Karpas-422 (cell line): Measurements from ENCODE around the gene SHISAL1. TPM values are rescaled to one million over a fixed set of nuclear protein-coding genes. Genes with fewer than 3 reads are reported as not detected.
"Not testable (repeated sequence)": the region's sequence is repeated elsewhere in the genome, so short reads cannot be mapped to it uniquely, and the experiment has no call there.

Experiments used
- DNase-seq: peaks from one replicate; pipeline ENCODE4 v3.0.0-alpha.2; 2015
- H2AFZ ChIP-seq: fragments of 200-600 bp; sonication (generic); 2 replicates; pipeline ENCODE4 v1.6.1; 2014; ENCODE audit warnings: antibody characterized with exemption, low read length, mixed read lengths
- H3K27ac ChIP-seq: fragments of 200-600 bp; sonication (generic); 2 replicates; pipeline ENCODE4 v1.5.1; 2014; ENCODE audit warnings: mild to moderate bottlenecking, low read length, moderate library complexity
- H3K27me3 ChIP-seq: fragments of 200-600 bp; sonication (generic); 2 replicates; pipeline ENCODE4 v1.6.1; 2014; ENCODE audit warnings: low read length, mixed read lengths
- H3K36me3 ChIP-seq: fragments of 200-600 bp; sonication (generic); 2 replicates; pipeline ENCODE4 v1.6.1; 2014; ENCODE audit warnings: low read length, mixed read lengths; ENCODE audit not compliant: insufficient read depth
- H3K4me1 ChIP-seq: fragments of 200-600 bp; sonication (generic); 2 replicates; pipeline ENCODE4 v1.6.1; 2014; ENCODE audit warnings: mild to moderate bottlenecking, low read length, mixed read lengths
- H3K4me2 ChIP-seq: fragments of 200-600 bp; sonication (generic); 2 replicates; pipeline ENCODE4 v1.6.1; 2014; ENCODE audit warnings: low read length, low read depth, mild to moderate bottlenecking; ENCODE audit not compliant: poor library complexity, severe bottlenecking
- H3K4me3 ChIP-seq: fragments of 200-600 bp; sonication (generic); 2 replicates; pipeline ENCODE4 v1.5.1; 2014; ENCODE audit warnings: mild to moderate bottlenecking, antibody characterized with exemption, low read length, mixed read lengths
- H3K79me2 ChIP-seq: fragments of 200-600 bp; sonication (generic); 2 replicates; pipeline ENCODE4 v1.6.1; 2014; ENCODE audit warnings: mild to moderate bottlenecking, low read length, mixed read lengths
- H3K9ac ChIP-seq: fragments of 200-600 bp; sonication (generic); 2 replicates; pipeline ENCODE4 v1.6.0; 2014; ENCODE audit warnings: low read length
- H3K9me2 ChIP-seq: fragments of 200-600 bp; sonication (generic), shearing (Covaris generic); replicated peaks from 2 replicates; pipeline ENCODE4 v1.6.0; 2014; ENCODE audit warnings: mild to moderate bottlenecking, low read length, moderate library complexity; ENCODE audit not compliant: insufficient read depth
- H3K9me3 ChIP-seq: fragments of 300-700, 200-600 bp; sonication (generic); 2 replicates; pipeline ENCODE4 v1.6.1; 2014; ENCODE audit warnings: low read length, mixed read lengths
- H4K20me1 ChIP-seq: fragments of 200-600 bp; sonication (generic); 2 replicates; pipeline ENCODE4 v1.6.1; 2014; ENCODE audit warnings: mild to moderate bottlenecking, antibody characterized with exemption, low read length, low read depth; ENCODE audit not compliant: insufficient read depth
- total RNA-seq: library from RNA; depleted of rRNA; stranded (reverse); fragments of >200 nt; shearing (Covaris generic); gene quantifications from 2 replicates; pipeline ENCODE4 v1.2.3, GENCODE V29; 2014; ENCODE audit warnings: low replicate concordance

The SHISAL1 gene
- total RNA-seq, 1 experiment from 2014 or later = not detected

- H3K4me1 ChIP-seq, H3K9ac ChIP-seq: not testable (repeated sequence)
Measured at GRCh38 chr22:44234372-44234771, 78.4 kb downstream of the SHISAL1 start.

GRCh38 chr22:44231233-44231632, 81.5 kb downstream of the SHISAL1 start:
- Histone ChIP-seq H3K9me3 (no peaks in the 10 kb centered on the region), H3K4me1 (no peaks in the 10 kb centered on the region), H2AFZ (peak overlapping the region; percentile 15; the same call in 1 of the 2 replicates), H3K27ac (no peak overlapping the region), H3K27me3 (no peaks in the 10 kb centered on the region), H3K36me3 (no peaks in the 10 kb centered on the region), H4K20me1 (no peaks in the 10 kb centered on the region), H3K4me3 (no peak overlapping the region), H3K9me2 (no peaks in the 10 kb centered on the region), H3K4me2 (no peak overlapping the region), H3K79me2 (no peaks in the 10 kb centered on the region), H3K9ac (no peak overlapping the region)
- peak; percentile 52 for DNase-seq

More at GRCh38 chr22:44234372-44234771, 78.4 kb downstream of the SHISAL1 start:
- not testable (repeated sequence) for DNase-seq, H4K20me1 ChIP-seq, H2AFZ ChIP-seq, H3K27ac ChIP-seq, H3K9me2 ChIP-seq, H3K36me3 ChIP-seq, H3K9me3 ChIP-seq, H3K27me3 ChIP-seq, H3K4me2 ChIP-seq, H3K4me3 ChIP-seq, H3K79me2 ChIP-seq

- no peak overlapping the region for H2AFZ ChIP-seq
- H3K9ac ChIP-seq = no peak overlapping the region
- H4K20me1 ChIP-seq = no peaks in the 10 kb centered on the region
Measured at GRCh38 chr22:44229809-44230208, 82.9 kb downstream of the SHISAL1 start.

DNA sequence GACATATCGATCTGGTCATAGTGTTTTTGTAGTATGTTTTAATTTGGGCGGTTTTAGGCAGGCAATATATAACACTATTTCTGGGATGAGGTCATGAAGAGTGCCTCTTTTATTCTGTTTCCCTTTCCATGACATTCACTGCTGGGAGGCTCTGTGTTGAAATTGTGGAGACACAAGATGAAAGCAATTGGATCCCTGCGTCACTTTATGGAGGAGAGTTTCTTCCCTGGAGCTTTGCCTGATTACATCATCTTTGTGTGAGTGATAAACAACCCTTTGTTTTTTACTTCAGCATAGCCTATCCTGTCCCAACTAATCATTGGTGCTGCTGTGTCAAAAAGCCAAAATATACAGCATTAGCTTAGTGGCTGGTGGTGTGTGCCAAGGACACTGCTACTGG, 83.4 kb downstream of the SHISAL1 start:
- Histone ChIP-seq H3K4me3 (no peak overlapping the region), H3K4me1 (no peaks in the 10 kb centered on the region), H3K9me2 (no peaks in the 10 kb centered on the region), H3K9me3 (no peaks in the 10 kb centered on the region), H4K20me1 (no peaks in the 10 kb centered on the region), H3K27me3 (no peaks in the 10 kb centered on the region), H3K9ac (no peak overlapping the region), H3K4me2 (no peak overlapping the region), H2AFZ (no peak overlapping the region), H3K36me3 (no peaks in the 10 kb centered on the region), H3K27ac (no peak overlapping the region), H3K79me2 (no peaks in the 10 kb centered on the region)
- no peak for DNase-seq

More at GRCh38 chr22:44229809-44230208, 82.9 kb downstream of the SHISAL1 start:
- no peaks in the 10 kb centered on the region for H3K9me2 ChIP-seq
- H3K4me2 ChIP-seq = no peak overlapping the region
- H3K27me3 ChIP-seq = no peaks in the 10 kb centered on the region
- DNase-seq = no peak
- no peaks in the 10 kb centered on the region for H3K36me3 ChIP-seq
- H3K4me3 ChIP-seq = no peak overlapping the region
- no peaks in the 10 kb centered on the region for H3K9me3 ChIP-seq
- H3K27ac ChIP-seq = no peak overlapping the region
- H3K4me1 ChIP-seq = no peaks in the 10 kb centered on the region
- no peaks in the 10 kb centered on the region for H3K79me2 ChIP-seq

- Histone ChIP-seq H3K9me2 (no peaks in the 10 kb centered on the region), H3K4me2 (no peak overlapping the region), H3K9me3 (no peaks in the 10 kb centered on the region), H3K4me3 (no peak overlapping the region), H4K20me1 (no peaks in the 10 kb centered on the region), H2AFZ (no peak overlapping the region), H3K4me1 (no peaks in the 10 kb centered on the region), H3K9ac (no peak overlapping the region), H3K27me3 (no peaks in the 10 kb centered on the region), H3K27ac (no peak overlapping the region), H3K36me3 (no peaks in the 10 kb centered on the region), H3K79me2 (no peaks in the 10 kb centered on the region)
- DNase-seq = no peak
Measured at GRCh38 chr22:44225812-44226211, 86.9 kb downstream of the SHISAL1 start.

DNA sequence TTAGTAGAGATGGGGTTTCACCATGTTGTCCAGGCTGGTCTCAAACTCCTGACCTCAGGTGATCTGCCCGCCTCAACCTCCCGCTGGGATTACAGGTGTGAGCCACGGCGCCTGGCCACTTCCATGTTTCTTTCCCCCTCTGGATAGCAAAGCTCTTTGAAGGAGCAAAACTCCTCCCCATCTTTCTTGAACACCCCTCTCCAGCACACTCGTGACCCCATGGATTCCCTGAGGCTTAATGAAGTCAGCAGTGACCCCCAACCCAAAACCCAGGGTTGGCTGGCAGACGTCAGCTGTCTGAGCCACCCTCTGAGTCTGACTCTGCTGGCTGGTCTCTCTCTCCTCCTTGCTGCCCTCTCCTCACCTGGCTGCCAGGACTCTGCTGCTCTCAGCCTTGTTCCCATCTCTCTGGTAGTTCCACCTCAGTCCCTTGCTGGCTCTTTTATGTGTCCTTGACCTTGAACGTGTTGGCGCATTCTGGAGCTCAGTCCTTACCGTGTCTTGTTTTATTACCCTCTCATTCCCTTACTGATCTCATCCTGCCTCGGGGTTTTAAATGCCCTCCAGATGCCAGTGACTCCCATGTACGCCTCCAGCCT, 87.6 kb downstream of the SHISAL1 start:
- H3K4me2 ChIP-seq = no peak overlapping the region
- no peaks in the 10 kb centered on the region for H3K27me3 ChIP-seq
- no peak for DNase-seq
- H3K9me2 ChIP-seq = no peaks in the 10 kb centered on the region
- H2AFZ ChIP-seq = no peak overlapping the region
- no peaks in the 10 kb centered on the region for H3K9me3 ChIP-seq
- H3K4me3 ChIP-seq = no peak overlapping the region
- no peaks in the 10 kb centered on the region for H3K79me2 ChIP-seq
- no peak overlapping the region for H3K27ac ChIP-seq
- no peaks in the 10 kb centered on the region for H3K4me1 ChIP-seq
- H3K9ac ChIP-seq = no peak overlapping the region
- no peaks in the 10 kb centered on the region for H4K20me1 ChIP-seq
- H3K36me3 ChIP-seq = no peaks in the 10 kb centered on the region

- H4K20me1 ChIP-seq = no peaks in the 10 kb centered on the region
- no peaks in the 10 kb centered on the region for H3K36me3 ChIP-seq
- H3K9ac ChIP-seq = no peak overlapping the region
- H3K4me2 ChIP-seq = no peak overlapping the region
- no peak overlapping the region for H3K4me3 ChIP-seq
- H3K79me2 ChIP-seq = no peaks in the 10 kb centered on the region
- H2AFZ ChIP-seq = no peak overlapping the region
- no peak for DNase-seq
- no peaks in the 10 kb centered on the region for H3K9me3 ChIP-seq
- no peaks in the 10 kb centered on the region for H3K27me3 ChIP-seq
- no peaks in the 10 kb centered on the region for H3K9me2 ChIP-seq
- H3K4me1 ChIP-seq = no peaks in the 10 kb centered on the region
- no peak overlapping the region for H3K27ac ChIP-seq
Measured at GRCh38 chr22:44224166-44224565, 88.6 kb downstream of the SHISAL1 start.

GRCh38 chr22:44221710-44222475, 90.9 kb downstream of the SHISAL1 start:
- Histone ChIP-seq H4K20me1 (no peaks in the 10 kb centered on the region), H3K27ac (no peak overlapping the region), H3K9me3 (no peaks in the 10 kb centered on the region), H3K79me2 (no peaks in the 10 kb centered on the region), H3K4me3 (no peak overlapping the region), H3K27me3 (no peaks in the 10 kb centered on the region), H2AFZ (no peak overlapping the region), H3K4me2 (no peak overlapping the region), H3K9ac (no peak overlapping the region), H3K36me3 (no peaks in the 10 kb centered on the region), H3K4me1 (no peaks in the 10 kb centered on the region), H3K9me2 (no peaks in the 10 kb centered on the region)
- DNase-seq = no peak
